SK-N-MC (cell line): ENCODE data around the gene FSD2.

Experiments used
- FOXP2 ChIP-seq: optimal IDR thresholded peaks from 2 replicates; pipeline ENCODE3; 2011; ENCODE audit warnings: mild to moderate bottlenecking, moderate library complexity; ENCODE audit not compliant: insufficient read depth; ENCODE audit errors: extremely low read length, control extremely low read depth
- POLR2AphosphoS5 ChIP-seq: IDR thresholded peaks from 2 replicates; pipeline ENCODE4 v1.6.1; 2012; ENCODE audit warnings: mild to moderate bottlenecking, low read depth, low read length, borderline replicate concordance

DNA sequence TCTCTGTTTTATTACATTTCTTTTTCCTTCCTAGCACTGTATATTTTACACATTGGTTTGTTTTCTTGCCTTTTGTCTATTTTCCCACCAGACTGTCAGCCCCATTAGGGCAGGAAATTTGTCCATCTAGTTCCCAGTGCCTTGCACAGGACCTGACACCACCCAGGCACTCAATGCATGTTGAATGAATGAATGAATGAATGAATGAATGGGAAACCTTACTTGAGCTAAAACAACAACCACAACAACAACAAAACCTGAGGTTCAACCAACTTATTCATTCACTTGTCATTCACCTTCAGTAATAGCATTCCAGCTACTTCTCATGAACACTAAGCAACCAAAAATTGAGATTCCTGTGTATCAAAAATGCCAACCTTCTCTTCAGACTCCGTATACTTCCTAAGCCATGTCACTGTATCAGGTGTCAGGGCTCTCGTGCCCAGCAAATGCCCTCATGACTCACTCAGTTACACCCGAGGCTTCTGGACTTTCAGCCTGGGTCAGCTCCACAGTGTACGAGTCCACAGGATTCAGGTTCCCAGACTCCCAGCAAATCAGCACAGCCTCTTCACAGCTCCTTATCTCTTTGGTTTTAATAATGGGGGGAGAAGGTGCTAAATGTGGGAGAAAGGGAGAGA is 37.3 kb downstream of the FSD2 start:
- TF ChIP-seq FOXP2, result no peak
- TF ChIP-seq POLR2AphosphoS5, result no peak
